ENCODE results near the gene ASB6.

DNA sequence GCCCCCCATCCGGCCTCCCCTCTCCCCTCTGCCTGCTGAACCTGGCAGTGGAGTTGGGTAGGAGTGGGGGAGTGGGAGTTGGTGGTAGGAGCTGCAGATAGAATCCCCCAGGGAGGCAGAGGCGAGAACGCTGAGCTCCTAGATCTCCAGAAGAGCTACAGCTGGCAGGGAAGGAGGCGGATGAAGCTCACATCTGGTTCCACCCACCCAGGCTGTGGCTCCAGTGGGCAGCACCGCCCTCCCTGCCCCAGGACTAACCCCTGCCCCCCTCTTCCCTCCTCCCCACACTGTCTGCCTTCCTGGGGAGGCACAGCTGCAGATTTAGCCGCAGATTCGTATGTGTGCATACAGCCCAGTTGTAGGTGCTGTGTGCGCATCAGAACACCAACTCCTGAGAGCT is 55.3 kb downstream of the ASB6 start:
- TF ChIP-seq FOXK2 (IDR thresholded peaks at IDR 0.05): no peak
- TF ChIP-seq SP1 (IDR thresholded peaks at IDR 0.05): no peak
- no peak for TF ChIP-seq NFRKB (IDR thresholded peaks at IDR 0.05)
- TF ChIP-seq SUZ12 (IDR thresholded peaks at IDR 0.05): no peak
- no peak for TF ChIP-seq TARDBP (IDR thresholded peaks at IDR 0.05)
- no peak for TF ChIP-seq PKNOX1 (IDR thresholded peaks at IDR 0.05)
- no peak for TF ChIP-seq L3MBTL2 (conservative IDR thresholded peaks at IDR 0.05)
